ENCODE data around the gene PADI4. TPM values are rescaled to one million over a fixed set of nuclear protein-coding genes. Genes with fewer than 3 reads are reported as not detected.

PADI4 gene
- total and polyA plus RNA-seq, 8 donors, result 0.08 to 0.25 (median 0.18) TPM; not detected in 5

- H3K4me1 ChIP-seq, result no peaks in the 10 kb centered on the region
- TF ChIP-seq POLR2AphosphoS5 (IDR thresholded peaks at IDR 0.05) (no peak), EP300 (IDR thresholded peaks at IDR 0.05) (no peak), POLR2A (IDR thresholded peaks at IDR 0.05) (no peak), CTCF (IDR thresholded peaks at IDR 0.05) (no peak)
Measured at GRCh38 chr1:17328855-17329254, 20.9 kb downstream of the PADI4 start.

GRCh38 chr1:17329610-17330009 is 21.6 kb downstream of the PADI4 start:
- Histone ChIP-seq H3K27ac (no peak overlapping the region), H3K9me3 (no peaks in the 10 kb centered on the region), H3K4me1 (no peaks in the 10 kb centered on the region), H3K4me3 (no peak overlapping the region), H3K27me3 (peaks cover 0 to 55% (median 4%) of the 10 kb centered on the region in 3 donors), H3K36me3 (no peaks in the 10 kb centered on the region)
- 67 to 74% (median 73%) methylated on average over 4 of the region's 4 CpGs for WGBS, 5 donors
- intact Hi-C loops (cut with DNase I; ENCODE audit: low total_unique reads), result no loop called here
- no peak for DNase-seq
- no peak for TF ChIP-seq EP300 (IDR thresholded peaks at IDR 0.05)
- TF ChIP-seq POLR2AphosphoS5 (IDR thresholded peaks at IDR 0.05), result no peak
- no peak for TF ChIP-seq CTCF (IDR thresholded peaks at IDR 0.05)
- TF ChIP-seq POLR2A (IDR thresholded peaks at IDR 0.05), result no peak

More at GRCh38 chr1:17328855-17329254, 20.9 kb downstream of the PADI4 start:
- Histone ChIP-seq H3K9me3 (no peaks in the 10 kb centered on the region), H3K4me3 (no peak overlapping the region), H3K27me3 (peaks cover 0 to 50% (median 4%) of the 10 kb centered on the region in 3 donors), H3K27ac (no peak overlapping the region), H3K36me3 (no peaks in the 10 kb centered on the region)
- WGBS, 5 donors, result 69 to 85% (median 69%) methylated on average over 5 of the region's 5 CpGs
- DNase-seq, result no peak
- intact Hi-C loops (cut with DNase I; ENCODE audit: low total_unique reads), result no loop called here

GRCh38 chr1:17330856-17331255 is 22.9 kb downstream of the PADI4 start:
- no peak overlapping the region for H3K4me3 ChIP-seq
- no peaks in the 10 kb centered on the region for H3K4me1 ChIP-seq
- no peaks in the 10 kb centered on the region for H3K36me3 ChIP-seq
- no peak for DNase-seq
- WGBS, 5 donors, result 66 to 86% (median 72%) methylated on average over 7 of the region's 7 CpGs
- no peak overlapping the region for H3K27ac ChIP-seq
- intact Hi-C loops (cut with DNase I; ENCODE audit: low total_unique reads), result no loop called here
- no peaks in the 10 kb centered on the region for H3K9me3 ChIP-seq
- H3K27me3 ChIP-seq, result peaks cover 0 to 65% (median 4%) of the 10 kb centered on the region in 3 donors
- no peak for TF ChIP-seq CTCF (IDR thresholded peaks at IDR 0.05)

GRCh38 chr1:17333081-17333480 is 25.1 kb downstream of the PADI4 start:
- no peaks in the 10 kb centered on the region for H3K36me3 ChIP-seq
- 81 to 96% (median 88%) methylated on average over 8 of the region's 8 CpGs for WGBS, 5 donors
- H3K9me3 ChIP-seq, result no peaks in the 10 kb centered on the region
- no peak overlapping the region for H3K4me3 ChIP-seq
- H3K4me1 ChIP-seq, result no peaks in the 10 kb centered on the region
- TF ChIP-seq CTCF (IDR thresholded peaks at IDR 0.05) (no peak), EP300 (IDR thresholded peaks at IDR 0.05) (no peak), POLR2A (IDR thresholded peaks at IDR 0.05) (no peak)
- no peak overlapping the region for H3K27ac ChIP-seq
- H3K27me3 ChIP-seq, result peaks cover 0 to 68% (median 4%) of the 10 kb centered on the region in 3 donors
- no peak for DNase-seq
- intact Hi-C loops (cut with DNase I; ENCODE audit: low total_unique reads), result no loop called here
